GM19023 (cell line): ENCODE measurements around the gene ALS2.
"Not testable (repeated sequence)": the region's sequence is repeated elsewhere in the genome, so short reads cannot be mapped to it uniquely, and the experiment has no call there.

Experiments used
- ATAC-seq: cut with Tn5 transposase; IDR thresholded peaks from one replicate; pipeline ENCODE4 v1.9.1; 2021; ENCODE audit warnings: mild to moderate bottlenecking, moderate library complexity; ENCODE audit not compliant: unreplicated experiment

Gene ALS2

GRCh38 chr2:201680743-201681142 lies 100.0 kb downstream of the ALS2 start:
- ATAC-seq = no peak

GRCh38 chr2:201678401-201678800 lies 102.3 kb downstream of the ALS2 start:
- ATAC-seq = no peak

GRCh38 chr2:201675454-201675853 lies 105.3 kb downstream of the ALS2 start:
- ATAC-seq = no peak

GRCh38 chr2:201674794-201675193 lies 105.9 kb downstream of the ALS2 start:
- ATAC-seq = no peak

GRCh38 chr2:201674298-201674697 lies 106.4 kb downstream of the ALS2 start:
- no peak for ATAC-seq

GRCh38 chr2:201673546-201673945 lies 107.2 kb downstream of the ALS2 start:
- ATAC-seq = no peak

GRCh38 chr2:201671205-201671604 lies 109.5 kb downstream of the ALS2 start:
- ATAC-seq = not testable (repeated sequence)

GRCh38 chr2:201669865-201670264 lies 110.9 kb downstream of the ALS2 start:
- no peak for ATAC-seq

GRCh38 chr2:201668402-201668910 lies 112.3 kb downstream of the ALS2 start:
- no peak for ATAC-seq

- no peak for ATAC-seq
Observed at GRCh38 chr2:201664334-201664733, 116.4 kb downstream of the ALS2 start.

GRCh38 chr2:201661366-201661765 lies 119.4 kb downstream of the ALS2 start:
- ATAC-seq = no peak

- no peak for ATAC-seq
Observed at GRCh38 chr2:201660293-201660895, 120.3 kb downstream of the ALS2 start.

GRCh38 chr2:201656740-201657139 lies 124.0 kb downstream of the ALS2 start:
- no peak for ATAC-seq

- ATAC-seq = no peak
Observed at GRCh38 chr2:201656102-201656501, 124.6 kb downstream of the ALS2 start.

- ATAC-seq = no peak
Observed at GRCh38 chr2:201654616-201655384, 125.9 kb downstream of the ALS2 start.

- ATAC-seq = no peak
Observed at GRCh38 chr2:201653221-201653620, 127.5 kb downstream of the ALS2 start.
